HG03095 (cell line): ENCODE measurements around the gene IFITM2.
"Not testable (repeated sequence)": the region's sequence is repeated elsewhere in the genome, so short reads cannot be mapped to it uniquely, and the experiment has no call there.

Experiments used
- ATAC-seq: cut with Tn5 transposase; IDR thresholded peaks from one replicate; pipeline ENCODE4 v1.9.1; 2021; ENCODE audit warnings: moderate library complexity; ENCODE audit not compliant: unreplicated experiment

The IFITM2 gene

GRCh38 chr11:306645-307371 is 808 bp upstream of the IFITM2 start:
- ATAC-seq: no peak

- not testable (repeated sequence) for ATAC-seq
These were observed 1.4 kb downstream of the IFITM2 start for GRCh38 chr11:308740-309665.

GRCh38 chr11:309979-310572 is 2.5 kb downstream of the IFITM2 start:
- not testable (repeated sequence) for ATAC-seq

- peak; percentile 33 for ATAC-seq
These were observed 3.6 kb downstream of the IFITM2 start for GRCh38 chr11:311013-311748.

- no peak for ATAC-seq
These were observed 4.6 kb downstream of the IFITM2 start for GRCh38 chr11:312092-312816.

GRCh38 chr11:313304-313786 is 5.7 kb downstream of the IFITM2 start:
- ATAC-seq: no peak

GRCh38 chr11:313787-314553 is 6.4 kb downstream of the IFITM2 start, which contains the start of gene IFITM1:
Gene IFITM1 (plus strand): TSS chr11:314040. CDS start chr11:314171, 131 bp downstream.
- peak; percentile 30 for ATAC-seq

GRCh38 chr11:314554-314875 is 6.9 kb downstream of the IFITM2 start:
- ATAC-seq: not testable (repeated sequence)

GRCh38 chr11:315051-315481 is 7.5 kb downstream of the IFITM2 start:
- no peak for ATAC-seq

- no peak for ATAC-seq
These were observed 7.9 kb downstream of the IFITM2 start for GRCh38 chr11:315516-315994.

- no peak for ATAC-seq
These were observed 8.6 kb downstream of the IFITM2 start for GRCh38 chr11:316031-316701.

GRCh38 chr11:316891-317301 is 9.3 kb downstream of the IFITM2 start:
- no peak for ATAC-seq

GRCh38 chr11:317668-318404 is 10.2 kb downstream of the IFITM2 start:
- ATAC-seq: not testable (repeated sequence)

GRCh38 chr11:318405-319120 is 10.9 kb downstream of the IFITM2 start:
- ATAC-seq: not testable (repeated sequence)

GRCh38 chr11:319121-319887 is 11.7 kb downstream of the IFITM2 start:
- not testable (repeated sequence) for ATAC-seq

- not testable (repeated sequence) for ATAC-seq
These were observed 12.3 kb downstream of the IFITM2 start for GRCh38 chr11:319888-320273.
